Choroid plexus epithelial cell (primary cell): Measurements from ENCODE around the gene CENPVL2.
"Not testable (repeated sequence)": the region's sequence is repeated elsewhere in the genome, so short reads cannot be mapped to it uniquely, and the experiment has no call there.

Source experiments
- DNase-seq: peaks from one replicate; pipeline ENCODE4 v3.0.0-alpha.2; 2010; ENCODE audit warnings: low read depth
- H3K4me3 ChIP-seq: 2 replicates; pipeline ENCODE4 v1.5.1; 2011; ENCODE audit warnings: low read depth, mild to moderate bottlenecking, control low read depth, low read length, moderate library complexity
- TF ChIP-seq, protein P1 (sequence below): conservative IDR thresholded peaks from 2 replicates; pipeline ENCODE4 v1.5.1; 2011; ENCODE audit warnings: low read depth, mild to moderate bottlenecking, control low read depth, inconsistent platforms, low read length, moderate library complexity

CENPVL2 gene

GRCh38 chrX:51682720-51683062 is at the start of gene CENPVL2:
Gene CENPVL2 (minus strand): TSS chrX:51682831. CDS start chrX:51682831, 0 bp downstream.
- H3K4me3 ChIP-seq, DNase-seq: not testable (repeated sequence)

GRCh38 chrX:51728202-51728601 is 45.6 kb upstream of the CENPVL2 start:
- H3K4me3 ChIP-seq = no peak overlapping the region
- TF ChIP-seq, protein P1, sequence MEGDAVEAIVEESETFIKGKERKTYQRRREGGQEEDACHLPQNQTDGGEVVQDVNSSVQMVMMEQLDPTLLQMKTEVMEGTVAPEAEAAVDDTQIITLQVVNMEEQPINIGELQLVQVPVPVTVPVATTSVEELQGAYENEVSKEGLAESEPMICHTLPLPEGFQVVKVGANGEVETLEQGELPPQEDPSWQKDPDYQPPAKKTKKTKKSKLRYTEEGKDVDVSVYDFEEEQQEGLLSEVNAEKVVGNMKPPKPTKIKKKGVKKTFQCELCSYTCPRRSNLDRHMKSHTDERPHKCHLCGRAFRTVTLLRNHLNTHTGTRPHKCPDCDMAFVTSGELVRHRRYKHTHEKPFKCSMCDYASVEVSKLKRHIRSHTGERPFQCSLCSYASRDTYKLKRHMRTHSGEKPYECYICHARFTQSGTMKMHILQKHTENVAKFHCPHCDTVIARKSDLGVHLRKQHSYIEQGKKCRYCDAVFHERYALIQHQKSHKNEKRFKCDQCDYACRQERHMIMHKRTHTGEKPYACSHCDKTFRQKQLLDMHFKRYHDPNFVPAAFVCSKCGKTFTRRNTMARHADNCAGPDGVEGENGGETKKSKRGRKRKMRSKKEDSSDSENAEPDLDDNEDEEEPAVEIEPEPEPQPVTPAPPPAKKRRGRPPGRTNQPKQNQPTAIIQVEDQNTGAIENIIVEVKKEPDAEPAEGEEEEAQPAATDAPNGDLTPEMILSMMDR = no peak
- DNase-seq = no peak

DNA sequence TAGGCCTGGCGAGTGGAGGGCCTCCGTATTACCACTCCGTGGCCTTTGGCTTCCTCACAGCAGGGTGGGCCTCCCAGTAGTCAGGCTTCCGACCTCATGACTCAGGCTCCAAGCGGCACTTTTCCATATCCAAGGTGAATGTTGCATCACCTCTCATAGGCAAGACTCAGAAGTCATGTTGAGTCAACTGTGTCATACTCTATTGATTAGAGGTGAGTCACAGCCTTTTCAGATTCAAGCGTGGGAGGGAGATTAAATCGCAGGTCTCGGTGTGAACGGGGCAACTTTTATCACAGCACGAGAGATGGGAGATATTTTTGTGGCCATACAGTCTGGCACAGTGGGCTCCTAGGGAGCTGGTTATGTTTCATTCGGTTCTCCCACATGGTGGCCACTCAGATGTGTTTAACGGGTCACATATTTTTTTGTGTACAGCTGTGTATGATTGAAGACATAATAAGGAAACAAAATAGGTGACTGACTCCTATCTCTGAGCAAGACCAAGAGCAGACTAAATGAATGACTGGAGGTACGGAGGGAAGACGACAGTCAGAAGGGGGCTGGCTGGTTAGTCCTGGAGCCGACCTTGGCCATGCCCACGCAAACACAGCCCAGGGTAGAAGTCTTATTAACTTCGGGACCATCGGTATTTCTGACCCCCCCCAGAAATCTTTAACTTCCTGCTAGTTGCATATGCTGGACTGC is 30.5 kb upstream of the CENPVL2 start:
- H3K4me3 ChIP-seq, DNase-seq: not testable (repeated sequence)

- DNase-seq = not testable (repeated sequence)
Measured at GRCh38 chrX:51710277-51711164, 27.9 kb upstream of the CENPVL2 start, which contains the start of gene CENPVL1. Gene CENPVL1 (plus strand): TSS chrX:51710512. CDS start chrX:51710512, 0 bp downstream.

GRCh38 chrX:51697397-51697796 is 14.8 kb upstream of the CENPVL2 start:
- DNase-seq = no peak
- TF ChIP-seq, protein P1 = no peak
- no peak overlapping the region for H3K4me3 ChIP-seq

More at GRCh38 chrX:51710277-51711164, 27.9 kb upstream of the CENPVL2 start, which contains the start of gene CENPVL1:
- not testable (repeated sequence) for H3K4me3 ChIP-seq

- no peak overlapping the region for H3K4me3 ChIP-seq
- TF ChIP-seq, protein P1 = no peak
- DNase-seq = no peak
Measured at GRCh38 chrX:51694254-51694653, 11.6 kb upstream of the CENPVL2 start.

GRCh38 chrX:51681808-51682719 is 567 bp downstream of the CENPVL2 start:
- DNase-seq, H3K4me3 ChIP-seq: not testable (repeated sequence)

DNA sequence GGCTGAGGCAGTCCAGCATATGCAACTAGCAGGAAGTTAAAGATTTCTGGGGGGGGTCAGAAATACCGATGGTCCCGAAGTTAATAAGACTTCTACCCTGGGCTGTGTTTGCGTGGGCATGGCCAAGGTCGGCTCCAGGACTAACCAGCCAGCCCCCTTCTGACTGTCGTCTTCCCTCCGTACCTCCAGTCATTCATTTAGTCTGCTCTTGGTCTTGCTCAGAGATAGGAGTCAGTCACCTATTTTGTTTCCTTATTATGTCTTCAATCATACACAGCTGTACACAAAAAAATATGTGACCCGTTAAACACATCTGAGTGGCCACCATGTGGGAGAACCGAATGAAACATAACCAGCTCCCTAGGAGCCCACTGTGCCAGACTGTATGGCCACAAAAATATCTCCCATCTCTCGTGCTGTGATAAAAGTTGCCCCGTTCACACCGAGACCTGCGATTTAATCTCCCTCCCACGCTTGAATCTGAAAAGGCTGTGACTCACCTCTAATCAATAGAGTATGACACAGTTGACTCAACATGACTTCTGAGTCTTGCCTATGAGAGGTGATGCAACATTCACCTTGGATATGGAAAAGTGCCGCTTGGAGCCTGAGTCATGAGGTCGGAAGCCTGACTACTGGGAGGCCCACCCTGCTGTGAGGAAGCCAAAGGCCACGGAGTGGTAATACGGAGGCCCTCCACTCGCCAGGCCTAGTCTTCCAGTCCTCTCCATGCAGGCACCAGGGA is 2.8 kb downstream of the CENPVL2 start:
- DNase-seq, H3K4me3 ChIP-seq: not testable (repeated sequence)

- no peak for DNase-seq
- H3K4me3 ChIP-seq = no peak overlapping the region
- TF ChIP-seq, protein P1 = no peak
Measured at GRCh38 chrX:51665981-51666380, 16.6 kb downstream of the CENPVL2 start.
